GM18861 (cell line): Measurements from ENCODE around the gene CACFD1.

ENCODE experiments used
- ATAC-seq: cut with Tn5 transposase; IDR thresholded peaks from one replicate; pipeline ENCODE4 v1.9.1; 2021; ENCODE audit not compliant: unreplicated experiment

The CACFD1 gene

GRCh38 chr9:133515615-133516255, 56.0 kb downstream of the CACFD1 start:
- ATAC-seq, result no peak

GRCh38 chr9:133516256-133516960, 56.6 kb downstream of the CACFD1 start:
- ATAC-seq, result no peak

- no peak for ATAC-seq
Observed at GRCh38 chr9:133516961-133517350, 57.2 kb downstream of the CACFD1 start.

- ATAC-seq, result no peak
Observed at GRCh38 chr9:133517711-133518110, 57.9 kb downstream of the CACFD1 start.

GRCh38 chr9:133518200-133518599, 58.4 kb downstream of the CACFD1 start:
- ATAC-seq, result no peak

GRCh38 chr9:133518706-133519449, 59.1 kb downstream of the CACFD1 start:
- no peak for ATAC-seq

GRCh38 chr9:133519693-133520092, 59.9 kb downstream of the CACFD1 start:
- no peak for ATAC-seq

GRCh38 chr9:133520121-133520835, 60.5 kb downstream of the CACFD1 start:
- ATAC-seq, result no peak
